Naive thymus-derived CD4-positive, alpha-beta T cell (primary cell): ENCODE data around the gene L3MBTL3. TPM values are rescaled to one million over a fixed set of nuclear protein-coding genes. Genes with fewer than 3 reads are reported as not detected.

ENCODE experiments used
- ATAC-seq: fragments of 150-1000 bp; cut with Tn5 transposase; 2 replicates; pipeline ENCODE4 v1.10.0; 2021; ENCODE audit warnings: mild to moderate bottlenecking, moderate library complexity
- CTCF ChIA-PET: fragments of 350-600 bp; sonication (Branson Sonifier 250); formaldehyde crosslinking; loops from one replicate; lab custom pipeline; 2021; ENCODE audit warnings: antibody characterized with exemption; lab: Charles Lee
- POLR2A ChIA-PET: fragments of 350-600 bp; sonication (Branson Sonifier 250); formaldehyde crosslinking; loops from one replicate; lab custom pipeline; 2021; ENCODE audit warnings: antibody characterized with exemption, inconsistent platforms; lab: Charles Lee
- DNase-seq, 9 donors: peaks; one replicate each; pipeline versions ENCODE4 v3.0.0 to v3.0.0-alpha.2; 2020 to 2022; ENCODE audit warnings: mixed read lengths in 1 of 9
- H3K27ac ChIP-seq: one replicate; pipeline ENCODE4 v1.7.0; 2013; ENCODE audit warnings: mild to moderate bottlenecking, low read depth, low read length, moderate library complexity
- H3K27me3 ChIP-seq, 2 donors: one replicate each; pipeline ENCODE4 v1.7.0; 2013; ENCODE audit warnings: low read length in 2 of 2, mild to moderate bottlenecking in 2 of 2, moderate library complexity in 2 of 2; ENCODE audit not compliant: control insufficient read depth in 2 of 2, insufficient read depth in 2 of 2
- H3K36me3 ChIP-seq, 3 experiments: 1 replicate in 2 of 3; 2 replicates in 1 of 3; pipeline ENCODE4 v1.7.0; 2013; ENCODE audit warnings: low read length in 3 of 3, mild to moderate bottlenecking in 3 of 3, moderate library complexity in 1 of 3; ENCODE audit not compliant: insufficient read depth in 3 of 3, control insufficient read depth in 2 of 3
- H3K4me1 ChIP-seq, 2 donors: one replicate each; pipeline ENCODE4 v1.7.0; 2013; ENCODE audit warnings: low read length in 2 of 2, mild to moderate bottlenecking in 2 of 2, moderate library complexity in 1 of 2; ENCODE audit not compliant: control insufficient read depth in 2 of 2, insufficient read depth in 2 of 2
- H3K4me3 ChIP-seq: 2 replicates; pipeline ENCODE4 v1.7.0; 2013; ENCODE audit warnings: mild to moderate bottlenecking, low read length
- H3K9me3 ChIP-seq, 3 experiments: 1 replicate in 2 of 3; 2 replicates in 1 of 3; pipeline ENCODE4 v1.7.0; 2013; ENCODE audit warnings: low read length in 3 of 3; ENCODE audit not compliant: control insufficient read depth in 2 of 3
- H3K27ac Mint-ChIP-seq, 9 donors: one replicate each; pipeline ENCODE4 v1.8.0; 2020 to 2022; ENCODE audit warnings: mixed read lengths in 9 of 9, mild to moderate bottlenecking in 8 of 9, moderate library complexity in 5 of 9, inconsistent platforms in 2 of 9
- H3K27me3 Mint-ChIP-seq, 5 donors: one replicate each; pipeline ENCODE4 v1.8.0; 2021 to 2022; ENCODE audit warnings: mixed read lengths in 5 of 5, mild to moderate bottlenecking in 1 of 5
- H3K36me3 Mint-ChIP-seq, 5 donors: one replicate each; pipeline ENCODE4 v1.8.0; 2020 to 2022; ENCODE audit warnings: mixed read lengths in 5 of 5, mild to moderate bottlenecking in 3 of 5, inconsistent platforms in 1 of 5
- H3K4me1 Mint-ChIP-seq, 7 donors: one replicate each; pipeline ENCODE4 v1.8.0; 2020 to 2022; ENCODE audit warnings: mixed read lengths in 7 of 7, mild to moderate bottlenecking in 3 of 7, inconsistent platforms in 1 of 7
- H3K4me3 Mint-ChIP-seq, 10 donors: one replicate each; pipeline ENCODE4 v1.8.0; 2020 to 2022; ENCODE audit warnings: mild to moderate bottlenecking in 10 of 10, mixed read lengths in 10 of 10, moderate library complexity in 6 of 10, inconsistent platforms in 2 of 10
- H3K9me3 Mint-ChIP-seq, 11 donors: one replicate each; pipeline ENCODE4 v1.8.0; 2020 to 2022; ENCODE audit warnings: mixed read lengths in 11 of 11, mild to moderate bottlenecking in 4 of 11, inconsistent platforms in 1 of 11, moderate library complexity in 1 of 11
- intact Hi-C, 2 donors: fragments of 100-400 bp; cut with micrococcal nuclease; formaldehyde crosslinking; loops; one replicate each; pipeline ENCODE4 v1.15.1; 2023
- polyA plus RNA-seq, 2 donors: library from polyadenylated mRNA; unstranded; fragments of 300-500 nt; fragmentation: Illumina TruSeq; gene quantifications; one replicate each; pipeline ENCODE4 v1.2.3, GENCODE V29; 2021
- total RNA-seq, 6 experiments: library from RNA in 5 of 6; stranded (reverse) in 5 of 6; gene quantifications; 1 replicate in 5 of 6; 2 replicates in 1 of 6; pipeline ENCODE4 v1.2.3 and lab custom pipeline; 2021 to 2026

L3MBTL3 gene
- total and polyA plus RNA-seq, 7 experiments from 2014 or later, result 4.8 to 47.5 (median 29.2) TPM

GRCh38 chr6:130159956-130160355 is 141.6 kb downstream of the L3MBTL3 start:
- peaks cover 0 to 4% (median 0%) of the 10 kb centered on the region in 5 donors for H3K27me3 Mint-ChIP-seq
- no peak overlapping the region for H3K4me3 Mint-ChIP-seq
- Histone ChIP-seq H3K36me3 (peaks cover 0 to 12% (median 9%) of the 10 kb centered on the region in 3 experiments), H3K4me1 (no peaks in the 10 kb centered on the region), H3K27ac (no peak overlapping the region), H3K27me3 (no peaks in the 10 kb centered on the region), H3K4me3 (no peak overlapping the region), H3K9me3 (peaks cover 0 to 8% (median 0%) of the 10 kb centered on the region in 3 experiments)
- intact Hi-C loops, result no loop called here
- ATAC-seq (no peak), DNase-seq (no peak)
- H3K9me3 Mint-ChIP-seq, result peaks cover 0 to 21% (median 4%) of the 10 kb centered on the region in 11 donors
- H3K27ac Mint-ChIP-seq, result peak overlapping the region in 4 of 9 donors; percentile 14 to 58 (median 34)
- H3K36me3 Mint-ChIP-seq, result peaks cover 14 to 57% (median 49%) of the 10 kb centered on the region in 5 donors
- peaks cover 0 to 35% (median 15%) of the 10 kb centered on the region in 7 donors for H3K4me1 Mint-ChIP-seq
- CTCF ChIA-PET, result no interaction called here
- POLR2A ChIA-PET, result no interaction called here

- H3K36me3 Mint-ChIP-seq, result peaks cover 18 to 72% (median 61%) of the 10 kb centered on the region in 5 donors
- peaks cover 0 to 4% (median 0%) of the 10 kb centered on the region in 5 donors for H3K27me3 Mint-ChIP-seq
- Histone ChIP-seq H3K4me1 (no peaks in the 10 kb centered on the region), H3K27me3 (no peaks in the 10 kb centered on the region), H3K9me3 (peaks cover 0 to 8% (median 0%) of the 10 kb centered on the region in 3 experiments), H3K4me3 (no peak overlapping the region), H3K36me3 (peaks cover 0 to 19% (median 7%) of the 10 kb centered on the region in 3 experiments), H3K27ac (no peak overlapping the region)
- H3K9me3 Mint-ChIP-seq, result peaks cover 0 to 29% (median 7%) of the 10 kb centered on the region in 11 donors
- intact Hi-C loops, result no loop called here
- peaks cover 6 to 45% (median 27%) of the 10 kb centered on the region in 7 donors for H3K4me1 Mint-ChIP-seq
- H3K4me3 Mint-ChIP-seq, result no peak overlapping the region
- CTCF ChIA-PET, result interaction anchor here (0.7 to 1.4 kb wide), 2 partner anchors 10 to 121 kb away, joined by 3 read pairs; no protein-coding TSS in a partner anchor
- POLR2A ChIA-PET, result interaction anchor here (0.6 to 1.0 kb wide), 4 partner anchors 24 to 991 kb away, joined by 3 to 4 read pairs (median 3); no protein-coding TSS in a partner anchor
- H3K27ac Mint-ChIP-seq, result peak overlapping the region in 4 of 9 donors; percentile 34 to 67 (median 47)
- DNase-seq, result no peak
- no peak for ATAC-seq
These were observed 143.5 kb downstream of the L3MBTL3 start for GRCh38 chr6:130161683-130162404.

- Histone ChIP-seq H3K4me1 (no peaks in the 10 kb centered on the region), H3K27me3 (no peaks in the 10 kb centered on the region), H3K4me3 (no peak overlapping the region), H3K9me3 (peaks cover 0 to 8% (median 0%) of the 10 kb centered on the region in 3 experiments), H3K36me3 (peaks cover 0 to 20% (median 7%) of the 10 kb centered on the region in 3 experiments), H3K27ac (no peak overlapping the region)
- Mint-ChIP-seq H3K27me3 (peaks cover 0 to 4% (median 0%) of the 10 kb centered on the region in 5 donors), H3K36me3 (peaks cover 18 to 77% (median 66%) of the 10 kb centered on the region in 5 donors), H3K4me3 (no peak overlapping the region), H3K27ac (peak overlapping the region in 2 of 9 donors; percentile 36 to 59), H3K9me3 (peaks cover 0 to 29% (median 7%) of the 10 kb centered on the region in 11 donors), H3K4me1 (peaks cover 6 to 48% (median 27%) of the 10 kb centered on the region in 7 donors)
- ChIA-PET CTCF (interaction anchor here (0.9 to 1.4 kb wide), 2 partner anchors 120 to 525 kb away, joined by 3 read pairs; no protein-coding TSS in a partner anchor), POLR2A (interaction anchor here (0.8 kb wide), 1 partner anchor 24 kb away, joined by 3 read pairs; no protein-coding TSS in a partner anchor)
- intact Hi-C loops, result no loop called here
- DNase-seq, result no peak
- no peak for ATAC-seq
These were observed 144.0 kb downstream of the L3MBTL3 start for GRCh38 chr6:130162421-130162820.

- Mint-ChIP-seq H3K27me3 (peaks cover 0 to 4% (median 0%) of the 10 kb centered on the region in 5 donors), H3K4me1 (peaks cover 6 to 50% (median 27%) of the 10 kb centered on the region in 7 donors), H3K27ac (peak overlapping the region in 1 of 9 donors; percentile 9), H3K4me3 (no peak overlapping the region), H3K9me3 (peaks cover 0 to 29% (median 7%) of the 10 kb centered on the region in 11 donors), H3K36me3 (peaks cover 18 to 78% (median 62%) of the 10 kb centered on the region in 5 donors)
- CTCF ChIA-PET, result interaction anchor here (0.6 to 0.9 kb wide), 2 partner anchors 491 to 524 kb away, joined by 3 read pairs; no protein-coding TSS in a partner anchor
- Histone ChIP-seq H3K27me3 (no peaks in the 10 kb centered on the region), H3K9me3 (peaks cover 0 to 8% (median 0%) of the 10 kb centered on the region in 3 experiments), H3K36me3 (peaks cover 0 to 20% (median 7%) of the 10 kb centered on the region in 3 experiments), H3K4me3 (no peak overlapping the region), H3K27ac (no peak overlapping the region), H3K4me1 (no peaks in the 10 kb centered on the region)
- intact Hi-C loops, result no loop called here
- DNase-seq (no peak), ATAC-seq (no peak)
- POLR2A ChIA-PET, result no interaction called here
These were observed 144.9 kb downstream of the L3MBTL3 start for GRCh38 chr6:130163266-130163665.

GRCh38 chr6:130164251-130164650 is 145.9 kb downstream of the L3MBTL3 start:
- Mint-ChIP-seq H3K27me3 (peaks cover 0 to 4% (median 0%) of the 10 kb centered on the region in 5 donors), H3K27ac (peak overlapping the region in 6 of 9 donors; percentile 1 to 50 (median 28)), H3K4me1 (peaks cover 6 to 48% (median 24%) of the 10 kb centered on the region in 7 donors), H3K36me3 (peaks cover 18 to 72% (median 56%) of the 10 kb centered on the region in 5 donors), H3K9me3 (peaks cover 0 to 27% (median 6%) of the 10 kb centered on the region in 11 donors), H3K4me3 (no peak overlapping the region)
- Histone ChIP-seq H3K4me1 (no peaks in the 10 kb centered on the region), H3K4me3 (no peak overlapping the region), H3K27me3 (no peaks in the 10 kb centered on the region), H3K36me3 (peaks cover 0 to 17% (median 7%) of the 10 kb centered on the region in 3 experiments), H3K9me3 (peaks cover 0 to under 1% (median 0%) of the 10 kb centered on the region in 3 experiments), H3K27ac (no peak overlapping the region)
- DNase-seq (no peak), ATAC-seq (no peak)
- intact Hi-C loops, result no loop called here
- CTCF ChIA-PET, result no interaction called here
- POLR2A ChIA-PET, result no interaction called here

GRCh38 chr6:130167655-130168054 is 149.3 kb downstream of the L3MBTL3 start:
- H3K27ac ChIP-seq, result no peak overlapping the region
- CTCF ChIA-PET, result no interaction called here
- peaks cover 0 to 4% (median 0%) of the 10 kb centered on the region in 5 donors for H3K27me3 Mint-ChIP-seq
- H3K9me3 Mint-ChIP-seq, result peaks cover 14 to 41% (median 17%) of the 10 kb centered on the region in 11 donors
- H3K9me3 ChIP-seq, result peaks cover 0 to 3% (median 0%) of the 10 kb centered on the region in 3 experiments
- no peak overlapping the region for H3K4me3 ChIP-seq
- peaks cover 2 to 43% (median 12%) of the 10 kb centered on the region in 7 donors for H3K4me1 Mint-ChIP-seq
- no peak overlapping the region for H3K4me3 Mint-ChIP-seq
- ATAC-seq (no peak), DNase-seq (no peak)
- H3K4me1 ChIP-seq, result no peaks in the 10 kb centered on the region
- peaks cover 0 to 11% (median 7%) of the 10 kb centered on the region in 3 experiments for H3K36me3 ChIP-seq
- intact Hi-C loops, result no loop called here
- peak overlapping the region in 3 of 9 donors; percentile 0 to 47 (median 45) for H3K27ac Mint-ChIP-seq
- POLR2A ChIA-PET, result no interaction called here
- no peaks in the 10 kb centered on the region for H3K27me3 ChIP-seq
- H3K36me3 Mint-ChIP-seq, result peaks cover 21 to 75% (median 63%) of the 10 kb centered on the region in 5 donors
